HepG2 (cell line): ENCODE results near the gene PIM1. TPM values are rescaled to one million over a fixed set of nuclear protein-coding genes. Genes with fewer than 3 reads are reported as not detected.

ENCODE experiments used
- BRCA1 ChIP-seq: sonication (generic); formaldehyde crosslinking; IDR thresholded peaks from 2 replicates; pipeline ENCODE4 v1.4.0; 2020; ENCODE audit warnings: missing genetic modification reagents
- CCAR2 ChIP-seq: fragments of 200-400 bp; formaldehyde crosslinking; optimal IDR thresholded peaks from 2 replicates; pipeline ENCODE3; 2018; ENCODE audit warnings: low read depth, mild to moderate bottlenecking, low read length, moderate library complexity
- HCFC1 ChIP-seq: fragments of 150-350 bp; IDR thresholded peaks from 2 replicates; pipeline ENCODE4 v1.6.1; 2014; ENCODE audit warnings: low read depth, low read length
- KLF12 ChIP-seq: sonication (generic); formaldehyde crosslinking; IDR thresholded peaks from 2 replicates; pipeline ENCODE4 v1.4.0; 2020; ENCODE audit warnings: missing genetic modification reagents, borderline replicate concordance
- KLF9 ChIP-seq: IDR thresholded peaks from 2 replicates; pipeline ENCODE4 v1.6.1; 2016; ENCODE audit warnings: low read depth
- KMT2A ChIP-seq: sonication (generic); formaldehyde crosslinking; IDR thresholded peaks from 2 replicates; pipeline ENCODE4 v1.4.0; 2020; ENCODE audit warnings: missing genetic modification reagents
- MATR3 ChIP-seq: sonication (generic); formaldehyde crosslinking; IDR thresholded peaks from 2 replicates; pipeline ENCODE4 v1.4.0; 2020; ENCODE audit warnings: missing genetic modification reagents
- NFAT5 ChIP-seq: sonication (generic); formaldehyde crosslinking; IDR thresholded peaks from 2 replicates; pipeline ENCODE4 v1.4.0; 2020; ENCODE audit warnings: missing genetic modification reagents
- PPARG ChIP-seq: conservative IDR thresholded peaks from 2 replicates; pipeline ENCODE4 v1.6.1; 2016; ENCODE audit warnings: missing biosample characterization, missing genetic modification reagents
- SNAI1 ChIP-seq: sonication (generic); formaldehyde crosslinking; IDR thresholded peaks from 2 replicates; pipeline ENCODE4 v1.5.0; 2020; ENCODE audit warnings: mild to moderate bottlenecking, missing genetic modification reagents, borderline replicate concordance
- TBX2 ChIP-seq: sonication (generic); formaldehyde crosslinking; IDR thresholded peaks from 2 replicates; pipeline ENCODE4 v1.5.0; 2020; ENCODE audit warnings: missing genetic modification reagents, mild to moderate bottlenecking, borderline replicate concordance
- U2AF1 ChIP-seq: fragments of 200-400 bp; formaldehyde crosslinking; optimal IDR thresholded peaks from 2 replicates; pipeline ENCODE3; 2017; ENCODE audit warnings: mild to moderate bottlenecking, low read depth, low read length
- ZBTB25 ChIP-seq: IDR thresholded peaks from 2 replicates; pipeline ENCODE4 v1.6.1; 2018; ENCODE audit warnings: missing genetic modification reagents
- ZFP37 ChIP-seq: sonication (generic); formaldehyde crosslinking; IDR thresholded peaks from 2 replicates; pipeline ENCODE4 v1.4.0; 2020; ENCODE audit warnings: missing genetic modification reagents, borderline replicate concordance
- ZNF101 ChIP-seq: sonication (generic); formaldehyde crosslinking; IDR thresholded peaks from 2 replicates; pipeline ENCODE4 v1.4.0; 2020; ENCODE audit warnings: mild to moderate bottlenecking, low read depth, missing genetic modification reagents, borderline replicate concordance
- ZNF205 ChIP-seq: IDR thresholded peaks from 2 replicates; pipeline ENCODE4 v1.6.1; 2018; ENCODE audit warnings: missing biosample characterization, missing genetic modification reagents
- ZNF331 ChIP-seq: sonication (generic); formaldehyde crosslinking; IDR thresholded peaks from 2 replicates; pipeline ENCODE4 v1.4.0; 2020; ENCODE audit warnings: missing genetic modification reagents
- ZNF33B ChIP-seq: sonication (generic); formaldehyde crosslinking; IDR thresholded peaks from 2 replicates; pipeline ENCODE4 v1.5.1; 2020; ENCODE audit warnings: mild to moderate bottlenecking, missing genetic modification reagents
- ZNF564 ChIP-seq: sonication (generic); formaldehyde crosslinking; IDR thresholded peaks from 2 replicates; pipeline ENCODE4 v1.8.1; 2023; ENCODE audit warnings: mild to moderate bottlenecking, missing genetic modification reagents
- ZNF614 ChIP-seq: IDR thresholded peaks from 2 replicates; pipeline ENCODE4 v1.6.1; 2018; ENCODE audit warnings: missing biosample characterization, missing genetic modification reagents, inconsistent platforms, borderline replicate concordance
- ZXDC ChIP-seq: sonication (generic); formaldehyde crosslinking; IDR thresholded peaks from 2 replicates; pipeline ENCODE4 v1.5.0; 2020; ENCODE audit warnings: mild to moderate bottlenecking, missing genetic modification reagents
- polyA plus RNA-seq, 8 experiments: library from polyadenylated mRNA; depleted of rRNA in 3 of 8; stranded (reverse) in 7 of 8; unstranded in 1 of 8; fragments of >200 nt; fragmentation: Illumina TruSeq in 4 of 8; extraction: Trizol in 4 of 8; gene quantifications; 2 replicates each; pipeline versions ENCODE4 v1.2.1 to v1.2.3, GENCODE V29; 2011 to 2016; ENCODE audit warnings: low read depth in 4 of 8, missing spikeins in 1 of 8, mixed read lengths in 1 of 8; ENCODE audit not compliant: insufficient read depth in 1 of 8
- total RNA-seq, 5 experiments: library from RNA; depleted of rRNA; stranded (reverse); fragments of >200 nt; fragmentation: Illumina TruSeq; extraction: Trizol; gene quantifications; 2 replicates each; pipeline ENCODE4 v1.2.3, GENCODE V29; 2016; ENCODE audit warnings: low read depth in 1 of 5
- TF ChIP-seq, protein P1 (sequence below), 2 experiments: sonication (generic) in 1 of 2; formaldehyde crosslinking in 1 of 2; IDR thresholded peaks; 2 replicates each; pipeline versions ENCODE4 v1.4.0 to v1.6.1; 2018 to 2020; ENCODE audit warnings: missing genetic modification reagents in 2 of 2, borderline replicate concordance in 1 of 2, low read depth in 1 of 2, mild to moderate bottlenecking in 1 of 2, missing biosample characterization in 1 of 2

Gene PIM1
- total and polyA plus RNA-seq, 2 of the 13 experiments (the other 11 are each of a cell fraction or from before 2014, with no cell fraction given), result 29.4 to 117 TPM

DNA sequence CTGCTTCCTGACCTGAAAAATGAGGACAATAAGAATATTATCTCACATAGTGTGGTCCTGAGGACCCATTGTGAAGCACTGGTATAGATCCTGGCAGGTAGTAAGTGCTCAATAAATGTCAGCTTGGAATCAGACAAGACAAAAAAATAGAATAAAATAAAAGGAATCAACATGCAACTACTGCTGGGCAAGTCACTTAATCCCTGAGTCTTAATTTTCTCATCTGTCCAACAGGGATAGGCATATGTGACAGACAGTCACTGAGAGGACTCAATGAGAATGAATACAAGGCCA, 38.0 kb upstream of the PIM1 start (continued):
- no peak for TF ChIP-seq NFAT5
- no peak for TF ChIP-seq TBX2 (CRISPR knock-in tag)
- TF ChIP-seq HCFC1, result no peak
- TF ChIP-seq KMT2A, result no peak
- no peak for TF ChIP-seq ZNF564 (CRISPR knock-in tag)
- no peak for TF ChIP-seq ZNF33B (CRISPR knock-in tag)
- TF ChIP-seq ZNF331 (CRISPR knock-in tag), result 0 out of 2 replicates have a peak, but pooled peaks have one; percentile 28
- TF ChIP-seq, protein P1, sequence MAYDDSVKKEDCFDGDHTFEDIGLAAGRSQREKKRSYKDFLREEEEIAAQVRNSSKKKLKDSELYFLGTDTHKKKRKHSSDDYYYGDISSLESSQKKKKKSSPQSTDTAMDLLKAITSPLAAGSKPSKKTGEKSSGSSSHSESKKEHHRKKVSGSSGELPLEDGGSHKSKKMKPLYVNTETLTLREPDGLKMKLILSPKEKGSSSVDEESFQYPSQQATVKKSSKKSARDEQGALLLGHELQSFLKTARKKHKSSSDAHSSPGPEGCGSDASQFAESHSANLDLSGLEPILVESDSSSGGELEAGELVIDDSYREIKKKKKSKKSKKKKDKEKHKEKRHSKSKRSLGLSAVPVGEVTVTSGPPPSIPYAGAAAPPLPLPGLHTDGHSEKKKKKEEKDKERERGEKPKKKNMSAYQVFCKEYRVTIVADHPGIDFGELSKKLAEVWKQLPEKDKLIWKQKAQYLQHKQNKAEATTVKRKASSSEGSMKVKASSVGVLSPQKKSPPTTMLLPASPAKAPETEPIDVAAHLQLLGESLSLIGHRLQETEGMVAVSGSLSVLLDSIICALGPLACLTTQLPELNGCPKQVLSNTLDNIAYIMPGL (CRISPR knock-in tag; IDR thresholded peaks at IDR 0.05; ENCODE audit: borderline replicate concordance in 1 of 2, low read depth in 1 of 2), result 0 out of 4 replicates have a peak, but pooled peaks of 1 of the 2 experiments have one; percentile 12
- no peak for TF ChIP-seq KLF12
- TF ChIP-seq ZBTB25 (CRISPR knock-in tag), result no peak; the same call in 1 of the 2 replicates
- TF ChIP-seq ZNF614 (CRISPR knock-in tag), result no peak
- no peak for TF ChIP-seq BRCA1 (CRISPR knock-in tag)
- TF ChIP-seq ZNF205 (CRISPR knock-in tag), result peak; percentile 81; the same call in 1 of the 2 replicates
- no peak for TF ChIP-seq PPARG (CRISPR knock-in tag)
- TF ChIP-seq CCAR2, result no peak
- TF ChIP-seq SNAI1 (CRISPR knock-in tag), result no peak
- no peak for TF ChIP-seq ZFP37 (CRISPR knock-in tag)
- TF ChIP-seq ZXDC, result no peak
- no peak for TF ChIP-seq MATR3 (CRISPR knock-in tag)
- TF ChIP-seq U2AF1, result no peak
- no peak for TF ChIP-seq ZNF101 (CRISPR knock-in tag)
- no peak for TF ChIP-seq KLF9 (CRISPR knock-in tag)
